ENCODE results near the gene RPL37.
"Not testable (repeated sequence)": the region's sequence is repeated elsewhere in the genome, so short reads cannot be mapped to it uniquely, and the experiment has no call there.

Gene RPL37

GRCh38 chr5:40831346-40832210 is 3.4 kb downstream of the RPL37 start:
- Histone ChIP-seq H3K9ac (ENCODE audit: low read length) (no peak overlapping the region), H3K27me3 (ENCODE audit: control insufficient read depth, insufficient read depth, low read length) (no peaks in the 10 kb centered on the region), H3K4me1 (ENCODE audit: control insufficient read depth, insufficient read depth, low read length) (peaks cover 23% of the 10 kb centered on the region), H3K4me3 (ENCODE audit: low read length) (no peak overlapping the region), H3K9me3 (ENCODE audit: control insufficient read depth, low read length) (no peaks in the 10 kb centered on the region), H3K36me3 (ENCODE audit: control insufficient read depth, insufficient read depth, low read length) (peaks cover 11% of the 10 kb centered on the region)

DNA sequence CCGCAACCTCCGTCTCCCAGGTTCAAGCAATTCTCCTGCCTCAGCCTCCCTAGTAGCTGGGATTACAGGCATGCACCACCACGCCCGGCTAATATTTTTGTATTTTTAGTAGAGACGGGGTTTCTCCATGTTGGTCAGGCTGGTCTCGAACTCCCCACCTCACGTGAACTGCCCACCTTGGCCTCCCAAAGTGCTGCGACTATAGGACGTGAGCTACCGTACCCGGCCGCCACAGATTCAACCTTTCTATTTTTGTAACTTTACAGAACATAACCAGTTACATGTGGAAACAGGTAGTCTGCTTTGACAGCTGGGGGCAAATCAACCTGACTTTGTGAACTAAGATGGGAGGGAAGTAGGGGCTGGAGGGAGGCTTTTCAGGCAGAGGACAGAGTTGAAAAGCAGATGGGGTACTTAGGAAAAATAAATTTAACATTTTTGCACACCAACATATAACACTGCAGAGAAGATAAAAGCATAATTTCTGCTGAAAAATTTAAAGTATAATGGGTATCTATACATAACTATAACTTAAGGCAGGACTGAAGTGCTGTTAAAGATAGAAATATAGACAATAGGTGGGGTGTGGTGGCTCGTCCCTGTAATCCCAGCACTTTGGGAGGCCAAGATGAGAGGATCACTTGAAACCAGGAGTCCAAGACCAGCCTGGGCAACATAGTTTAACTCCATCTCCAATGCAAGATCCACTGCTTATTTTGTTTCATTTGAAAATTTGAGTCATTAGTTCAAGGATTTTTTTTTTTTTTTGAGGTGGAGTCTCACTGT is 5.1 kb downstream of the RPL37 start:
- Histone ChIP-seq H3K27me3 (ENCODE audit: control insufficient read depth, insufficient read depth, low read length) (no peaks in the 10 kb centered on the region), H3K9ac (ENCODE audit: low read length) (no peak overlapping the region), H3K4me3 (ENCODE audit: low read length) (no peak overlapping the region), H3K36me3 (ENCODE audit: control insufficient read depth, insufficient read depth, low read length) (peaks cover 11% of the 10 kb centered on the region), H3K9me3 (ENCODE audit: control insufficient read depth, low read length) (no peaks in the 10 kb centered on the region), H3K4me1 (ENCODE audit: control insufficient read depth, insufficient read depth, low read length) (peaks cover 13% of the 10 kb centered on the region)

DNA sequence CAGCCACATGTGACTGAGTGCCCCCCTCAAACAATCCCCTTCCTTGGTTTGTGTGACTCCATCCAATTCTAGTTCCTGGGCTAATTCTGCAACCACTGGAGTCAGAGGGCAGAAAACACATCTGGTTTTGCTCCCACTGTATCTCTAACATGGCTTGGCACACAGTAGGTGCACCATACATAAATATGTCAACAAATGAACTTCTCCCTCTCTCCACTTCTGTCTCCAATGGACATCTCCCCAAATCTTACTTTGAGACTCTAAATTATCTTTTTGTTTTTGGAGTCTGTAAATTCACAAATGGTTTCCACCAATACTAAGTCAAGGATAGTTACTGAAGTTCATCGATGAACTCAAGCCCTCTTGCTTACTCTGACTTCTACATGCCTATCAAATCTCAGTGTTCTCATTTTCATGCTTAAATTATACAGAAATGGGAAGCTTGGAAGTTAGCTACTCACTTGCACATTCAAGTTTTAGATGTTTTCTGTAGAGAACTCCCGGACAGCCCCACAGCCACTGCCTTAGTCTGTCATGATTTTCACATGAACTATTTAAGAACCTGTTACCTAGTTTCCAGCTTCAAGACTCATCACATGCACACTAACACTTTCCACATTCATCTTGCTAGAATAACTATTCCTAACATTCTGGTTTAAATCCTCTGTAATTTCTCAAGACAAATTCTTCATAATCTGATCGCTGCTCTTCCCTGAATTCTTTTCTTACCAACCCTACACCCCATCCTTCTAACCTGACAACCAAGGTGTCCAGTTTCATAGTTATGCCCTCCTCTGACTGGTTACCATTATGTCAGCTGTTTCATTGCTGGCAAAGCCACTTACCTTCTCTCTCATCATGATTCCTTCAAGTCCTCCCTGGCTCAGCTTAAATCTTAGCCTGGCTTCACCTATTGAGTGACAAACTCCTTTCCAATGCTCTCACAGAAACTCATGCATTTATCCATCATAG is 6.0 kb downstream of the RPL37 start:
- peaks cover 11% of the 10 kb centered on the region for H3K36me3 ChIP-seq (ENCODE audit: control insufficient read depth, insufficient read depth, low read length)
- no peak overlapping the region for H3K9ac ChIP-seq (ENCODE audit: low read length)
- H3K4me3 ChIP-seq (ENCODE audit: low read length), result no peak overlapping the region
- H3K9me3 ChIP-seq (ENCODE audit: control insufficient read depth, low read length), result no peaks in the 10 kb centered on the region
- peaks cover 13% of the 10 kb centered on the region for H3K4me1 ChIP-seq (ENCODE audit: control insufficient read depth, insufficient read depth, low read length)
- H3K27me3 ChIP-seq (ENCODE audit: control insufficient read depth, insufficient read depth, low read length), result no peaks in the 10 kb centered on the region

- Histone ChIP-seq H3K27me3 (ENCODE audit: control insufficient read depth, insufficient read depth, low read length) (no peaks in the 10 kb centered on the region), H3K9me3 (ENCODE audit: control insufficient read depth, low read length) (no peaks in the 10 kb centered on the region), H3K36me3 (ENCODE audit: control insufficient read depth, insufficient read depth, low read length) (peaks cover 10% of the 10 kb centered on the region), H3K4me3 (ENCODE audit: low read length) (no peak overlapping the region), H3K4me1 (ENCODE audit: control insufficient read depth, insufficient read depth, low read length) (peaks cover 8% of the 10 kb centered on the region), H3K9ac (ENCODE audit: low read length) (no peak overlapping the region)
Observed at GRCh38 chr5:40828021-40828631, 6.9 kb downstream of the RPL37 start.

- peaks cover 5% of the 10 kb centered on the region for H3K36me3 ChIP-seq (ENCODE audit: control insufficient read depth, insufficient read depth, low read length)
- peaks cover 5% of the 10 kb centered on the region for H3K4me1 ChIP-seq (ENCODE audit: control insufficient read depth, insufficient read depth, low read length)
- no peaks in the 10 kb centered on the region for H3K27me3 ChIP-seq (ENCODE audit: control insufficient read depth, insufficient read depth, low read length)
- H3K9ac ChIP-seq (ENCODE audit: low read length), result no peak overlapping the region
- no peaks in the 10 kb centered on the region for H3K9me3 ChIP-seq (ENCODE audit: control insufficient read depth, low read length)
- H3K4me3 ChIP-seq (ENCODE audit: low read length), result no peak overlapping the region
Observed at GRCh38 chr5:40827188-40827977, 7.6 kb downstream of the RPL37 start.

DNA sequence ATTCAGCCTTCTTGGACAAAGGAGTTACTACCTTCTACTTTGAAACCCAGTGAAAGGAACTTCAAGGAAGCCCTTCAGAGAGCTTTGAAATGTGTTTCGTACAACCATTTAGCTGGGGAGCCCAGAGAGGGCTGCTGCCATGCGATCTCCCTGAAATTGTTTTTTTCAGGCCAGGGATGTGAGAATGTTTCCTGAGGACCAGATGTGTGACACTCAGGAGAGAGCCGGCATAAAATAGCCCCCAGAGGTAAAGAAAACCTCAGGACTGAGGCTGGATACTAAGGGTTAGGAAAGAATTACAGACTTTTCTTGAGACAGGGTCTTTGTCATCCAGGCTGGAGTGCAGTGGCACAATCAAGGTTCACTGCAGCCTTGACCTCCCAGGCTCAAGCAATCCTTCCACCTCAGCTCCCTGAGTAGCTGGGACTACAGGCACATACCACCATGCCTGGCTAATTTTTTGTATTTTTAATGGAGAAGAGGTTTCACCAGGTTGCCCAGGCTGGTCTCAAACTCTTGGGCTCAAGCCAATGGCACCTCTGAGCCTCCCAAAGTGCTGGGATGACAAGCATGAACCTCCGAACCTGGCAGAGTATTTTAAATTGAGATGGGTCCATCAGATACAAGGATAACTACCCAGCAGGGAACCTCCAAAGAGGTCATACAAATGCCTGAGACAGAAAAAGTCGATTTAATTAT is 8.4 kb downstream of the RPL37 start:
- H3K9ac ChIP-seq (ENCODE audit: low read length), result no peak overlapping the region
- H3K36me3 ChIP-seq (ENCODE audit: control insufficient read depth, insufficient read depth, low read length), result peaks cover 5% of the 10 kb centered on the region
- no peaks in the 10 kb centered on the region for H3K27me3 ChIP-seq (ENCODE audit: control insufficient read depth, insufficient read depth, low read length)
- peaks cover under 1% of the 10 kb centered on the region for H3K4me1 ChIP-seq (ENCODE audit: control insufficient read depth, insufficient read depth, low read length)
- no peak overlapping the region for H3K4me3 ChIP-seq (ENCODE audit: low read length)
- no peaks in the 10 kb centered on the region for H3K9me3 ChIP-seq (ENCODE audit: control insufficient read depth, low read length)

DNA sequence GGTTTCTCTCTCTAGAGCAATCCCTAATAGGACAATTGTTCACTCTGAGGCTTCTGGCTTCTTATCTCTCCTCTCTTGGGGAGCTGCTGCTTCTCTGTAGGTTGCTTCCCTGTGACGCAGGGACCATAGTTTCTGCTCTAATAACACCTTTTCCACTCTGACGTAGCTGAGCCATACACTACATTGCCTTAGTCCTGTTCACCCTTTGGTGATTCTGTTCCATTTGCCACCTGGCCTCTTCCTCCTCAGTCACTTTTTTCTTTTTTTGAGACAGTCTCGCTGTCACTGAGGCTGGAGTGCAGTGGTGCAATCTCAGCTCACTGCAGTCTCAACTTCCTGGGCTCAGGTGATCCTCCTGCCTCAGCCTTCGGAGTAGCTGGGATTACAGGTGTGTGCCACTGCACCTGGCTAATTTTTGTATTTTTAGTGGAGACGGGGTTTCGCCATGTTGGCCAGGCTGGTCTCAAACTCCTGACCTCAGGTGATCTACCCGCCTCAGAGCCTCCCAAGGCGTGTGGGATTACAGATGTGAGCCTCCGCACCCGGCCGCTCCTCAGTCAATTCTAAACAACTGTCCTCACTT is 9.5 kb downstream of the RPL37 start:
- H3K9ac ChIP-seq (ENCODE audit: low read length); H3K9me3 ChIP-seq (ENCODE audit: control insufficient read depth, low read length); H3K27me3 ChIP-seq (ENCODE audit: control insufficient read depth, insufficient read depth, low read length); H3K4me1 ChIP-seq (ENCODE audit: control insufficient read depth, insufficient read depth, low read length); H3K36me3 ChIP-seq (ENCODE audit: control insufficient read depth, insufficient read depth, low read length); H3K4me3 ChIP-seq (ENCODE audit: low read length): not testable (repeated sequence)

DNA sequence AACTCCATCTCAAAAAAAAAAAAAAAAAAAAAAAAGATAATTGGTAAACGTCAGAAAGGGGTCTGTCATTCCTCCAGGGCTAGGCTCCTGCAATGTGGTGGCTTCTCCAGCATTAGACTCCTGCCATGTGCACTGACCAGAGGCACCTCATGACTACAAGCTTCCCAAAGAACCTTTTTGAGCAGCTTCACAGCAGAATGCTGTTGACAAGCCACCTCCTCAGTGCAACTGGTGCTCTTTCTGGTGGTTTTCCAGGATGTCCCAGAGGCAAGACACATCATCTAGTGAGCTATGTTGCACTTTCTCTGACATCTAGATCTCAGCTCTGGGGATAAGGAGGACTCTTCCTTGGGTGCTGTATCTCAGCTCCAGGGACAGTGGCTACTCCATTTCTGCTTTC is 11.6 kb downstream of the RPL37 start:
- H3K27me3 ChIP-seq (ENCODE audit: control insufficient read depth, insufficient read depth, low read length), result no peaks in the 10 kb centered on the region
- H3K9ac ChIP-seq (ENCODE audit: low read length), result no peak overlapping the region
- no peaks in the 10 kb centered on the region for H3K4me1 ChIP-seq (ENCODE audit: control insufficient read depth, insufficient read depth, low read length)
- peaks cover 4% of the 10 kb centered on the region for H3K36me3 ChIP-seq (ENCODE audit: control insufficient read depth, insufficient read depth, low read length)
- H3K9me3 ChIP-seq (ENCODE audit: control insufficient read depth, low read length), result no peaks in the 10 kb centered on the region
- H3K4me3 ChIP-seq (ENCODE audit: low read length), result no peak overlapping the region

- Histone ChIP-seq H3K4me1 (ENCODE audit: control insufficient read depth, insufficient read depth, low read length) (no peaks in the 10 kb centered on the region), H3K9me3 (ENCODE audit: control insufficient read depth, low read length) (no peaks in the 10 kb centered on the region), H3K36me3 (ENCODE audit: control insufficient read depth, insufficient read depth, low read length) (no peaks in the 10 kb centered on the region), H3K27me3 (ENCODE audit: control insufficient read depth, insufficient read depth, low read length) (no peaks in the 10 kb centered on the region), H3K4me3 (ENCODE audit: low read length) (no peak overlapping the region), H3K9ac (ENCODE audit: low read length) (no peak overlapping the region)
Observed at GRCh38 chr5:40813698-40814281, 21.2 kb downstream of the RPL37 start.

GRCh38 chr5:40812125-40812524 is 22.9 kb downstream of the RPL37 start:
- H3K27me3 ChIP-seq (ENCODE audit: control insufficient read depth, insufficient read depth, low read length), result no peaks in the 10 kb centered on the region
- no peaks in the 10 kb centered on the region for H3K4me1 ChIP-seq (ENCODE audit: control insufficient read depth, insufficient read depth, low read length)
- H3K4me3 ChIP-seq (ENCODE audit: low read length), result no peak overlapping the region
- no peaks in the 10 kb centered on the region for H3K9me3 ChIP-seq (ENCODE audit: control insufficient read depth, low read length)
- no peaks in the 10 kb centered on the region for H3K36me3 ChIP-seq (ENCODE audit: control insufficient read depth, insufficient read depth, low read length)
- no peak overlapping the region for H3K9ac ChIP-seq (ENCODE audit: low read length)

Measured in mucosa of stomach (tissue), 1 donor.